Measurements from ENCODE around the gene FLVCR2.
A peak's percentile ranks its signal among the peaks of the same experiment; 100 is the strongest.

The FLVCR2 gene

DNA sequence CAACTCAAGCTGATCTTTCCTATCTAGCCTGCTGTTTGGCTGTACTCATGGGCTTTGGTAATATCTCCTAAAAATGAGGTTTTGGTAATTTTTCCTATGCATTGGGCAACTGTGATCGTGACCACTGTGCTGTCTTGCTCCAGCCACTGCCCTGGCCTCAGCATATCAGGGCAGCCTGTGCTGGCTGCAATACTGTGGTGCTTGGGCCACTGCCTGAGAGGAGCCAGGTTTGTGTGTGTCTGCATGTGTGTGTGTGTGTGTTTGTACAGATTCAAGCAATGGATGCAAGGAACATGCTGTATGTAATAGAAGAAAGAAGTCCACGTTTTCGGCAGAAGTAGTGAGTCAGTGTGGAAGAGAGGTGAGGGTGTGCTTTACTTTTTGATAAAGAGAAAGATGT is 69.2 kb downstream of the FLVCR2 start:
- Histone ChIP-seq H2AFZ (no peak overlapping the region), H3K4me2 (ENCODE audit: low read length) (no peak overlapping the region), H3K9ac (no peak overlapping the region), H3K4me1 (peaks cover 5% of the 10 kb centered on the region), H3K36me3 (ENCODE audit: control insufficient read depth, insufficient read depth, low read length) (no peaks in the 10 kb centered on the region), H3K4me3 (ENCODE audit: low read depth, low read length) (no peak overlapping the region), H3K27me3 (ENCODE audit: control insufficient read depth, insufficient read depth, low read length) (no peaks in the 10 kb centered on the region), H3K79me2 (no peaks in the 10 kb centered on the region), H3K27ac (no peak overlapping the region), H3K9me3 (ENCODE audit: control insufficient read depth, low read length) (no peaks in the 10 kb centered on the region)
- TF ChIP-seq, protein P1, sequence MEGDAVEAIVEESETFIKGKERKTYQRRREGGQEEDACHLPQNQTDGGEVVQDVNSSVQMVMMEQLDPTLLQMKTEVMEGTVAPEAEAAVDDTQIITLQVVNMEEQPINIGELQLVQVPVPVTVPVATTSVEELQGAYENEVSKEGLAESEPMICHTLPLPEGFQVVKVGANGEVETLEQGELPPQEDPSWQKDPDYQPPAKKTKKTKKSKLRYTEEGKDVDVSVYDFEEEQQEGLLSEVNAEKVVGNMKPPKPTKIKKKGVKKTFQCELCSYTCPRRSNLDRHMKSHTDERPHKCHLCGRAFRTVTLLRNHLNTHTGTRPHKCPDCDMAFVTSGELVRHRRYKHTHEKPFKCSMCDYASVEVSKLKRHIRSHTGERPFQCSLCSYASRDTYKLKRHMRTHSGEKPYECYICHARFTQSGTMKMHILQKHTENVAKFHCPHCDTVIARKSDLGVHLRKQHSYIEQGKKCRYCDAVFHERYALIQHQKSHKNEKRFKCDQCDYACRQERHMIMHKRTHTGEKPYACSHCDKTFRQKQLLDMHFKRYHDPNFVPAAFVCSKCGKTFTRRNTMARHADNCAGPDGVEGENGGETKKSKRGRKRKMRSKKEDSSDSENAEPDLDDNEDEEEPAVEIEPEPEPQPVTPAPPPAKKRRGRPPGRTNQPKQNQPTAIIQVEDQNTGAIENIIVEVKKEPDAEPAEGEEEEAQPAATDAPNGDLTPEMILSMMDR (IDR thresholded peaks at IDR 0.05) = no peak

DNA sequence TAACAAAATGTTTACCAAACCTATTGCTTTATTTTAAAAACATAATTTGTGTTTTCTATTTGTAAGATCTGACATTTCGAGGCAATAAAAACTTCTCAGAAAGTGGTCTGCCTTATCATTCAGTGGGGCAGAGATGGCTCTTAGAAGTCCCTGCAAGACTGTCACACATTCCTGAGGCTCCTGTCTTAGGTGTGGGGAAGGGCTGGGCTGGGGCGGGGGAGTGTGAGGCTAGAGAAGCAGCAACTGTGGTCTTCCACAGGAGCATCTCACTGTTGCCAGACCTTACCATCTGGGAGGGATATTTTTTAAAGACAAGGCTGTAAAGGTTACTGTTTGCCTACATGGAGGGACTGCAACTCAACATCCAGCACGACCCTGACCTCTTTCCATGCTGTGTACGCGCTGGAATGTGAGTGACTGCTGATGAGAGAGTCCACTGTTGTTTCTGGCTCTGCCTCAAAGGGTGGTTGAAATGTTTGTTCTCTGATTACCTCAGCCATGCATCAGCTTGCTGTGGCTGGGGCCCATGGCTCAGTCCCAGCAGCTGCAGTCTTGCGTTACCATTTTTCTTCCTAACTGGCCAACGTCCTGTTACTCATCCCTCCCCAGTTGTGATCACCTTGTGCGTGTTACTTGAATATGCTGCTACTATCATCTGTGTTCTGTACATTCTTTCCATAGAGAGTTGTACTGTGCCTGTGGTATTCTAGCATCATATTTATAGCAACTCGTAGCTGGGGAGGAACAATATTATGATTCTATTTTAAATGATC is 69.8 kb downstream of the FLVCR2 start:
- Histone ChIP-seq H3K4me3 (ENCODE audit: low read depth, low read length) (no peak overlapping the region), H3K9ac (no peak overlapping the region), H3K27ac (peak overlapping the region; percentile 13), H3K79me2 (no peaks in the 10 kb centered on the region), H3K27me3 (ENCODE audit: control insufficient read depth, insufficient read depth, low read length) (no peaks in the 10 kb centered on the region), H2AFZ (no peak overlapping the region), H3K9me3 (ENCODE audit: control insufficient read depth, low read length) (no peaks in the 10 kb centered on the region), H3K36me3 (ENCODE audit: control insufficient read depth, insufficient read depth, low read length) (no peaks in the 10 kb centered on the region), H3K4me2 (ENCODE audit: low read length) (peak overlapping the region; percentile 2), H3K4me1 (peaks cover 5% of the 10 kb centered on the region)
- TF ChIP-seq, protein P1 (IDR thresholded peaks at IDR 0.05) = no peak

DNA sequence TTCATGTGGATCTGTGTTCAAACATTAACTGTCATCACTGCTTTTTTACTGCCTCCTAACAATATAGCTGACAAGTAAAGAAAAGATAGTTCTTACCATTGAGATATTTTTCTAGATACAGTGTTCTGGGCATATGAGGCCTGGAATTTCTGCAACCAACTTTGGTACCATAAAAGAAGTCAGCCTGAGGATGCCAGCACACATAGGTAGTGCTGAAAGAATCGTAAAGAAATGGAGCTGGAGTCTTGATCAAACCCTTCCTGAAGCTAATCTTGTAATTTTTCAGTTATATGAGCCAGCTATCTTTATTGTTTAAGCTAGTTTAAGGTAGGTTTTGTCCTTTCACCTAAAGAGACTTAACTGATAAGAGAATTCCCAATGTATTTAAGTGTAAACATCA is 70.9 kb downstream of the FLVCR2 start:
- H3K27me3 ChIP-seq (ENCODE audit: control insufficient read depth, insufficient read depth, low read length) = no peaks in the 10 kb centered on the region
- H3K27ac ChIP-seq = no peak overlapping the region
- no peak overlapping the region for H3K4me3 ChIP-seq (ENCODE audit: low read depth, low read length)
- H2AFZ ChIP-seq = no peak overlapping the region
- H3K9me3 ChIP-seq (ENCODE audit: control insufficient read depth, low read length) = no peaks in the 10 kb centered on the region
- no peak overlapping the region for H3K9ac ChIP-seq
- H3K36me3 ChIP-seq (ENCODE audit: control insufficient read depth, insufficient read depth, low read length) = no peaks in the 10 kb centered on the region
- H3K4me2 ChIP-seq (ENCODE audit: low read length) = no peak overlapping the region
- peaks cover 5% of the 10 kb centered on the region for H3K4me1 ChIP-seq
- TF ChIP-seq, protein P1 (IDR thresholded peaks at IDR 0.05) = no peak
- H3K79me2 ChIP-seq = no peaks in the 10 kb centered on the region

DNA sequence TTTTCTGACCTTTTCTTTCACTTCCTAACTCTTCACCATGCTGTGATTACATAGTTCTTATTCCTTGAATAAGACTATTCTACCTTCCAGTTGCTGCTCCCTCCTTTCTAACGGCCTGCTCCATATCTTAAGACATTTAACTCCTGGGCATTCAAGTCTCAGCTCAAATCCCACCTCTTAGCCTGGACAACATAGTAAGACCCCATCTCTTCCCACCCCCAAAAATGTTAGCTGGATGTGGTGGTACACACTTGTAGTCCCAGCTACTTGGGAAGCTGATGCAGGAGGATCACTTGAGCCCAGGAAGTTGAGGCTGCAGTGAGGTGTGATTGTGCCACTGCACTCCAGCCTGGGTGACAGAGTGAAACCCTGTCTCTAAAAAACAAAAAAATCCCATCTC is 71.4 kb downstream of the FLVCR2 start:
- no peak overlapping the region for H3K27ac ChIP-seq
- H3K27me3 ChIP-seq (ENCODE audit: control insufficient read depth, insufficient read depth, low read length) = no peaks in the 10 kb centered on the region
- no peak overlapping the region for H3K4me2 ChIP-seq (ENCODE audit: low read length)
- TF ChIP-seq, protein P1 (IDR thresholded peaks at IDR 0.05) = no peak
- no peaks in the 10 kb centered on the region for H3K36me3 ChIP-seq (ENCODE audit: control insufficient read depth, insufficient read depth, low read length)
- H3K79me2 ChIP-seq = no peaks in the 10 kb centered on the region
- H3K9me3 ChIP-seq (ENCODE audit: control insufficient read depth, low read length) = no peaks in the 10 kb centered on the region
- H3K4me1 ChIP-seq = peaks cover 5% of the 10 kb centered on the region
- H3K9ac ChIP-seq = no peak overlapping the region
- no peak overlapping the region for H3K4me3 ChIP-seq (ENCODE audit: low read depth, low read length)
- H2AFZ ChIP-seq = no peak overlapping the region

Measured in parathyroid adenoma (tissue), 2 donors.